ENCODE results near the gene PWP1.

- TF ChIP-seq BRCA1 (IDR thresholded peaks at IDR 0.05), result no peak
- TF ChIP-seq BRCA1 (CRISPR knock-in tag; IDR thresholded peaks at IDR 0.05), result no peak
- TF ChIP-seq NFATC3 (IDR thresholded peaks at IDR 0.05), result no peak
- no peak for TF ChIP-seq MAX (CRISPR knock-in tag; IDR thresholded peaks at IDR 0.05)
- TF ChIP-seq, protein P1, sequence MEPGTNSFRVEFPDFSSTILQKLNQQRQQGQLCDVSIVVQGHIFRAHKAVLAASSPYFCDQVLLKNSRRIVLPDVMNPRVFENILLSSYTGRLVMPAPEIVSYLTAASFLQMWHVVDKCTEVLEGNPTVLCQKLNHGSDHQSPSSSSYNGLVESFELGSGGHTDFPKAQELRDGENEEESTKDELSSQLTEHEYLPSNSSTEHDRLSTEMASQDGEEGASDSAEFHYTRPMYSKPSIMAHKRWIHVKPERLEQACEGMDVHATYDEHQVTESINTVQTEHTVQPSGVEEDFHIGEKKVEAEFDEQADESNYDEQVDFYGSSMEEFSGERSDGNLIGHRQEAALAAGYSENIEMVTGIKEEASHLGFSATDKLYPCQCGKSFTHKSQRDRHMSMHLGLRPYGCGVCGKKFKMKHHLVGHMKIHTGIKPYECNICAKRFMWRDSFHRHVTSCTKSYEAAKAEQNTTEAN (CRISPR knock-in tag; IDR thresholded peaks at IDR 0.05), result no peak
- TF ChIP-seq NCOA2 (IDR thresholded peaks at IDR 0.05; ENCODE audit: partially characterized antibody in 2 of 2), result no peak
- TF ChIP-seq ZFP36 (IDR thresholded peaks at IDR 0.05; ENCODE audit: low read depth, low read length, partially characterized antibody), result no peak
- TF ChIP-seq, protein P2, sequence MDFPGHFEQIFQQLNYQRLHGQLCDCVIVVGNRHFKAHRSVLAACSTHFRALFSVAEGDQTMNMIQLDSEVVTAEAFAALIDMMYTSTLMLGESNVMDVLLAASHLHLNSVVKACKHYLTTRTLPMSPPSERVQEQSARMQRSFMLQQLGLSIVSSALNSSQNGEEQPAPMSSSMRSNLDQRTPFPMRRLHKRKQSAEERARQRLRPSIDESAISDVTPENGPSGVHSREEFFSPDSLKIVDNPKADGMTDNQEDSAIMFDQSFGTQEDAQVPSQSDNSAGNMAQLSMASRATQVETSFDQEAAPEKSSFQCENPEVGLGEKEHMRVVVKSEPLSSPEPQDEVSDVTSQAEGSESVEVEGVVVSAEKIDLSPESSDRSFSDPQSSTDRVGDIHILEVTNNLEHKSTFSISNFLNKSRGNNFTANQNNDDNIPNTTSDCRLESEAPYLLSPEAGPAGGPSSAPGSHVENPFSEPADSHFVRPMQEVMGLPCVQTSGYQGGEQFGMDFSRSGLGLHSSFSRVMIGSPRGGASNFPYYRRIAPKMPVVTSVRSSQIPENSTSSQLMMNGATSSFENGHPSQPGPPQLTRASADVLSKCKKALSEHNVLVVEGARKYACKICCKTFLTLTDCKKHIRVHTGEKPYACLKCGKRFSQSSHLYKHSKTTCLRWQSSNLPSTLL (IDR thresholded peaks at IDR 0.05), result no peak
- no peak for TF ChIP-seq ARID1B (IDR thresholded peaks at IDR 0.05)
- no peak for TF ChIP-seq ZNF165 (CRISPR knock-in tag; IDR thresholded peaks at IDR 0.05; ENCODE audit: borderline replicate concordance)
- TF ChIP-seq, protein P3, sequence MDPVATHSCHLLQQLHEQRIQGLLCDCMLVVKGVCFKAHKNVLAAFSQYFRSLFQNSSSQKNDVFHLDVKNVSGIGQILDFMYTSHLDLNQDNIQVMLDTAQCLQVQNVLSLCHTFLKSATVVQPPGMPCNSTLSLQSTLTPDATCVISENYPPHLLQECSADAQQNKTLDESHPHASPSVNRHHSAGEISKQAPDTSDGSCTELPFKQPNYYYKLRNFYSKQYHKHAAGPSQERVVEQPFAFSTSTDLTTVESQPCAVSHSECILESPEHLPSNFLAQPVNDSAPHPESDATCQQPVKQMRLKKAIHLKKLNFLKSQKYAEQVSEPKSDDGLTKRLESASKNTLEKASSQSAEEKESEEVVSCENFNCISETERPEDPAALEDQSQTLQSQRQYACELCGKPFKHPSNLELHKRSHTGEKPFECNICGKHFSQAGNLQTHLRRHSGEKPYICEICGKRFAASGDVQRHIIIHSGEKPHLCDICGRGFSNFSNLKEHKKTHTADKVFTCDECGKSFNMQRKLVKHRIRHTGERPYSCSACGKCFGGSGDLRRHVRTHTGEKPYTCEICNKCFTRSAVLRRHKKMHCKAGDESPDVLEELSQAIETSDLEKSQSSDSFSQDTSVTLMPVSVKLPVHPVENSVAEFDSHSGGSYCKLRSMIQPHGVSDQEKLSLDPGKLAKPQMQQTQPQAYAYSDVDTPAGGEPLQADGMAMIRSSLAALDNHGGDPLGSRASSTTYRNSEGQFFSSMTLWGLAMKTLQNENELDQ (CRISPR knock-in tag; IDR thresholded peaks at IDR 0.05; ENCODE audit: borderline replicate concordance), result no peak
- TF ChIP-seq MYBL2 (IDR thresholded peaks at IDR 0.05; ENCODE audit: low read depth), result no peak
- no peak for TF ChIP-seq MYBL2 (CRISPR knock-in tag; IDR thresholded peaks at IDR 0.05; ENCODE audit: borderline replicate concordance)
Observed at GRCh38 chr12:107715780-107716179, 30.2 kb downstream of the PWP1 start.
